GM15510 (cell line): Measurements from ENCODE around the gene MGME1.

ENCODE experiments used
- POLR2A ChIP-seq: IDR thresholded peaks from 3 replicates; pipeline ENCODE4 v1.6.1; 2011; ENCODE audit warnings: borderline replicate concordance; ENCODE audit not compliant: insufficient read length; ENCODE audit errors: extremely low read depth

Gene MGME1

GRCh38 chr20:17964632-17965031 is 4.2 kb upstream of the MGME1 start:
- no peak for TF ChIP-seq POLR2A

GRCh38 chr20:17965042-17965697 is 3.6 kb upstream of the MGME1 start:
- peak; percentile 15 for TF ChIP-seq POLR2A

GRCh38 chr20:17966432-17967310 is 2.1 kb upstream of the MGME1 start:
- no peak for TF ChIP-seq POLR2A

- TF ChIP-seq POLR2A = no peak
These were observed 1.1 kb upstream of the MGME1 start for GRCh38 chr20:17967521-17968365.

- TF ChIP-seq POLR2A = peak; percentile 22
These were observed 563 bp downstream of the MGME1 start for GRCh38 chr20:17969278-17969883.

- TF ChIP-seq POLR2A = peak; percentile 52
These were observed 1.1 kb downstream of the MGME1 start for GRCh38 chr20:17969884-17970409.

GRCh38 chr20:17971300-17972013 is 2.6 kb downstream of the MGME1 start:
- TF ChIP-seq POLR2A = no peak

- TF ChIP-seq POLR2A = no peak
These were observed 3.3 kb downstream of the MGME1 start for GRCh38 chr20:17972121-17972520.

GRCh38 chr20:17976305-17976704 is 7.5 kb downstream of the MGME1 start:
- no peak for TF ChIP-seq POLR2A

- no peak for TF ChIP-seq POLR2A
These were observed 16.7 kb downstream of the MGME1 start for GRCh38 chr20:17985388-17986018.

- no peak for TF ChIP-seq POLR2A
These were observed 19.2 kb downstream of the MGME1 start for GRCh38 chr20:17987988-17988387.

- no peak for TF ChIP-seq POLR2A
These were observed 21.6 kb downstream of the MGME1 start for GRCh38 chr20:17990278-17990972.

GRCh38 chr20:17992224-17992637 is 23.4 kb downstream of the MGME1 start:
- TF ChIP-seq POLR2A = no peak
